SKM-1 treated with dmso at 0.1 percent for 144 hours (cell line): ENCODE results near the gene CDH3.

Experiments
- DNase-seq: peaks from one replicate; lab custom pipeline; 2025; ENCODE audit not compliant: unreplicated experiment; lab: John Stamatoyannopoulos, UW

The CDH3 gene

DNA sequence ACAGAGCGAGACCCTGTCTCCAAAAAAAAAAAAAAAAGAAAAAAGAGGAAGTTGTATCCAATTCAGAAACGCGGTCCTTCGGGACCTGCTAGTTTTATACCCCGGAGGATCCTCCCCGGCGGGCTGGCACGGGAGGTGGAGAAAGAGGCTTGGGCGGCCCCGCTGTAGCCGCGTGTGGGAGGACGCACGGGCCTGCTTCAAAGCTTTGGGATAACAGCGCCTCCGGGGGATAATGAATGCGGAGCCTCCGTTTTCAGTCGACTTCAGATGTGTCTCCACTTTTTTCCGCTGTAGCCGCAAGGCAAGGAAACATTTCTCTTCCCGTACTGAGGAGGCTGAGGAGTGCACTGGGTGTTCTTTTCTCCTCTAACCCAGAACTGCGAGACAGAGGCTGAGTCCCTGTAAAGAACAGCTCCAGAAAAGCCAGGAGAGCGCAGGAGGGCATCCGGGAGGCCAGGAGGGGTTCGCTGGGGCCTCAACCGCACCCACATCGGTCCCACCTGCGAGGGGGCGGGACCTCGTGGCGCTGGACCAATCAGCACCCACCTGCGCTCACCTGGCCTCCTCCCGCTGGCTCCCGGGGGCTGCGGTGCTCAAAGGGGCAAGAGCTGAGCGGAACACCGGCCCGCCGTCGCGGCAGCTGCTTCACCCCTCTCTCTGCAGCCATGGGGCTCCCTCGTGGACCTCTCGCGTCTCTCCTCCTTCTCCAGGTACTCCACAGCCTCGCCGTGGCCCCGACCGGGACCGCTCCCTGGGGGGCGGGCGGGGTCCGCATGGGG is at the start of gene CDH3:
CDH3 (plus strand) TSS at position 596 of the 779 bp plus-strand sequence; CDS start at position 666, 70 bp downstream.
- DNase-seq, result no peak

GRCh38 chr16:68596266-68596665 is 48.8 kb upstream of the CDH3 start:
- DNase-seq, result no peak

DNA sequence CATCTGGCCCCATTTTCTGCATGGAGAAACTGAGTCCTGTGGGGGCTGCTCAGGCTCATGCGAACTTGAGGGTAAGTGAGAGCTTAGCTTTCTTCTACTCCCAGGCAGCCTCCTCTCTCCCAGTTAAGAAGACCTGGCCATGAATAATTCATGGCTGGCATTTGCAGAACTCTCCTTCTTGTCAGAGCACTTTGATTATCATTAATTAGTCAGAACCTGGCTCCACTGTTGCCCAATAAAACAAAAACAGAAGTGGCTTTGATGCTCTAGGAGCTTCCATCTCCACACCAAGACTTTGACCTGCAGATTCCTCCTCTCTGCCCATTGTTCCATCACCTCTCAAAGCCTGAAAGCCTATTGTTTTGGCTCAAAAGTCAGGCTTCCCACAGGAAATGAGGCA is 45.5 kb upstream of the CDH3 start:
- no peak for DNase-seq

GRCh38 chr16:68605746-68606145 is 39.4 kb upstream of the CDH3 start:
- DNase-seq, result no peak

GRCh38 chr16:68607443-68607842 is 37.7 kb upstream of the CDH3 start:
- no peak for DNase-seq

DNA sequence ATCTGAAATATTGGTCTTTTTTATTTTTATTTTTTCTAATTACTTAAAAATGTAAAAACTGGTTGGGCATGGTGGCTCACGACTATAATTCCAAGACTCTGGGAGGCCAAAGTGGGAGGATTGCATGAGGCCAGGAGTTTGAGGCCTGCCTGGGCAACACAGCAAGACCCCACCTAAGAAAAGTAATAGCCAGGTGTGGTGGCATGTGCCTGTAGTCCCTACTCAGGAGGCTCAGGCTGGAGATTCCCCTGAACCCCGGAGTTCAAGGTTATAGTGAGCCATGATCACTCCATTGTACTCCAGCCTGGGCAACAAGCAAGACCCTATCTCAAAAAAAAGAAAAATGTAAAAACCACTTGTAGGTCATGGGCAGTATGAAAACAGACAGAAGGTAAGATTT is 36.8 kb upstream of the CDH3 start:
- no peak for DNase-seq

- DNase-seq, result no peak
Observed at GRCh38 chr16:68612996-68613395, 32.1 kb upstream of the CDH3 start.

DNA sequence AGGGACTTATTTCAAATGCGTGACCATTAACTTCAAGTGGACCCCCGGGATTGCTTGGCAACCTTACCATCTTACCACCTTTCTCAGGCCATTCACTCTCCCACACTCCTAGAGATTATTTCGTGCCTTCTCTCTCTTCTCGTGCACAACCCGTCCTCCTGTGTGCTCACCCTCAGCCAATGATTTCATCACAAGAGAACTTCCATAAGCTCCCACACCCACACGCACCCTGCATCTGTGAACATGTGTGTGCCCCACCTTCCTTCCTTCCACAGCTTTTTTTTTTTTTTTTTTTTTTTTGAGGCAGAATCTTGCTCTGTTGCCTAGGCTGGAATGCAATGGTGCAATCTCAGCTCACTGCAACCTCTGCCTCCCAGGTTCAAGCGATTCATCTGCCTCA is 27.4 kb upstream of the CDH3 start:
- no peak for DNase-seq

- no peak for DNase-seq
Observed at GRCh38 chr16:68626557-68626956, 18.6 kb upstream of the CDH3 start.

DNA sequence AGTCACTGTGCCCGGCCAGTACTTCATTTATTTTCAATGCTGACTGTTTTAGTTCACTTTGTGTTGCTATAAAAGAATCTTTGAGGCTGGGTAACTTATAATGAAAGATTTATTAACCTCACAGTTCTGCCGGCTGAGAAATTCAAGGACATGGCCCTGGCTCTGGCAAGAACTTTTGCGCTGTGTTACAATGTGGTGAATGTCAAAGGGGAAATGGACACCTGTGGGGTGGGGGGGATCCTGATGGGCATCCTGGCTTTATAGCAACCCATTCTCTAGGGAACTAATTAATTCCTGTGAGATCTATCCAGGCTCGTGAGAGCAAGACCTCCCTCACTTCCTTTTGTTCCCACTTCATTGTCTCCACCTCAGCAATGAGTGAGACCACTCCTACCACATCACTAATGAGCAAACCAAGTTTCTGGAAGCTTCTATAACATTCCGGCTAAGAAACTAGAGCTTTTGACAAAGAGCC is 17.1 kb upstream of the CDH3 start:
- DNase-seq, result no peak

DNA sequence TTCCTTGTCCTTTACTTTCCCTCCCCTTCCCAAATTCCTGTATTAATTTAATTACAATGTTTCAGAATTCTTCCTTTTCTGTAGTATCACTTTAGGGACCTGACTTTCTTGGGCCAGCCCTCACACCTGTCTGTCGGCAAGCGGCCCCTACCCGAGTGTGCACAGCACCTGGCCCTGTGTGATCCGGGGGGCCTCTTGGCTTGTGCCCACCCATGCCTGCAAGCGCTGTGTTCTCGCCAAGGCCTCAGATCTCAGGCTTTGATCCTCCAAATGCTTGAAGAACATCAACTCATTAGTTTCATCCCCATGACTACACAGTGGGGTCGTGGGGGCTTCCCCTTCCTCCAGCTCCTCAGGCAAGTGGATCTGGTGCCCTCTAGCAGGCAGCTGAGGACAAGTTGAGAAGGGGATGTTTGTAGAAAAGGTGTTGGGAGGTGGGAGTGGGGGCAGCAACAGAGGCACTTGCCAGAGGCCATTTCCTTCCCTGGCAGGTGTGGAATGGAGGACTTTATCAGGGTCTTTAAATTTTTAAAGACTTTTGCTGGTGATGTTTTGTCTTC is 15.7 kb upstream of the CDH3 start:
- no peak for DNase-seq

- no peak for DNase-seq
Observed at GRCh38 chr16:68636064-68636560, 9.0 kb upstream of the CDH3 start.

- no peak for DNase-seq
Observed at GRCh38 chr16:68636818-68637217, 8.3 kb upstream of the CDH3 start.

DNA sequence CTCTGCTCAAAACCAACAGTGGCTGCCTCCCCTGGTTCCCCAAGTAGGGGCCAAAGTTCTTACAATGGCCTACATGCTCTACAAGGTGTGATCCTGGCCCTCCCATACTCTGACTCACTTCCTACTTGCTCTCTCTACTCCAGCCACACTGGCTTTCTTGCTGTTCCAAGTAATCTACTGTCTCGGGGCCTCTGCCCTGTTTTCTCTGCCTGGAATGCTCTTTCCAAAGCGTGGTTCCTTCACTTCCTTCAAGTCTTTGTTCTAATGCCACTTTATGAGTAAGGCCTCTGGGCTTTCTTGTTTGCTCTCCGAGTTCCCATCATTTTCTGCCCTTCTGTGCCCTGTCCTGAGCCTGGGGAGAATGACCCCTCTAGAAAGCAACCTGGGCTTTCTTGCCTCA is 4.1 kb upstream of the CDH3 start:
- no peak for DNase-seq

DNA sequence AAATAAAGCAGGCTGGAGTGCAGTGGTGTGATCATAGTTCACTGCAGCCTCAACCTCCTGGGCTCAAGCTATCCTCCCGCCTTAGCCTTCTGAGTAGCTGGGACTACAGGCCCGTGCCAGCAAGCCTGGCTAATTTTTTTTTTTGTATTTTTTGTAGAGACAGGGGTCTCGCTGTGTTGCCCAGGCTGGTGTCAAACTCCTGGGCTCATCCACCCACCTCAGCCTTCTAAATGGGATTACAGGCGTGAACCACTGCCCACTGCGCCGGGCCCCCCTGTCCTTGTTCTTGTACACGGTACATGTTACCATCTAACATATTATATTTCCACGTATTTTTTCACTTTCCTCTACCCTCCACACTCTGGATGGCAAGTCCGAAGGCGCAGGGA is 3.1 kb upstream of the CDH3 start:
- DNase-seq, result no peak

- no peak for DNase-seq
Observed at GRCh38 chr16:68642436-68643101, 2.5 kb upstream of the CDH3 start.

- no peak for DNase-seq
Observed at GRCh38 chr16:68643227-68643626, 1.9 kb upstream of the CDH3 start.

DNA sequence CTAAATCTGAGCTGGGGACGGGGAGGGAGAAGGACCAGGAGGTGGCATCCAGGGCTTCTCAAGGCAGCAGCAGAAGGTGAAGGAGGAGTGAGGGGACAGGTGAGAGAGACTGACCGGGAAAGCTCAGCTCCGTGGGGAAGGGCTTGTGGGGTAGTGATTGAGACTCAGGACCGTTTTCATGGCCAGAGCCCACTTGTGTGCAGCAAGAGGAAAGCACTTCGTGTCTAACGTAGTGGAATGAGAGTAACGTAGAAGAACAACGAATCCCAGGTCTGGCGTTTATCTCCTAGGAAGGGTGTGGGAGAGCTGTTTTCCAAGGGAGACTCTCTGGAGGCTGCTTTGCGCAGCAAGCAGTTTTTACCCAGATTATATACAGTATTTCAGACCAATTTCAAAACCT is 1.3 kb upstream of the CDH3 start:
- no peak for DNase-seq

- DNase-seq, result no peak
Observed at GRCh38 chr16:68644296-68644695, 814 bp upstream of the CDH3 start.

DNA sequence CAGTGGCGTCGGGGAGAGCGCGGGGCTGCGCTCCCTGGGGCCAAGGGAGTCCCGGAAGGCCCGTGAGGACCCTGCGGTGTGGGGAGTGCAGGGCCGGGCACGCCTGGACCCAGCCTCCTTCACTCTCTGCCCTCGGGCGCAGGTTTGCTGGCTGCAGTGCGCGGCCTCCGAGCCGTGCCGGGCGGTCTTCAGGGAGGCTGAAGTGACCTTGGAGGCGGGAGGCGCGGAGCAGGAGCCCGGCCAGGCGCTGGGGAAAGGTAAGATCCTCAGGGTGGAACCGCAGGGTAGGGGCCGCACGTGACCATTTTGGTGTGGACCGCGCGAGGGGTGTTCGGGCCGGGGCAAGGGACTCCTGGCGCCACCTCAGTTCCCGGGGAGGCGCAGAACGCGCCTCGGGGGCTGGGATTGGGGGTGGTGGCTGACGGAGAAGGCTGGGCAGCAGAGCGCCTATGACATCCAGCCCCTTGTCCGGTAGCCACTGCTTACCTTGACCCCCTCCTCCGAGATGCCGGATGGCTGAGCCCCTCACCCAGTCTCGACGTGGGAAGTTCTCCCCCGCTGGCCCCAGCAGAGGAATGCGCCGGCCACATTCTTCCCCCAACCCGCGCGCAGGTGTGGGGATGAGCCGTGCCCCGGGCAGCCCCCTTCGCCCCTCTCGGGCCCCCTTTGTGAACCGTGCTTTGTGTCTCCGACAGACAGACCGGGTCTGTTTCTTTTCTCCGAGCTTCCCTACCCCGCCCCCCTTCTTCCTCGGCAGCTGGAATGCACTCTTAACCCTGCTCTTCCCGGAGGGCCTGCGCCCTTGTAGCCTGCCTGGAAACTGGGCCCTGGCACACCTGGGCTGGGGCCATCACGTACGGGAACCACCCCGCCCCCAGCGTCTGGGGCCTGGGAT is 631 bp downstream of the CDH3 start:
- no peak for DNase-seq
